K562 (cell line): ENCODE data around the gene UCK1.

ENCODE experiments used
- GABPA ChIP-seq: fragments of 200-800 bp; sonication (Bioruptor generic); conservative IDR thresholded peaks from 2 replicates; pipeline ENCODE4 v1.6.1; 2016; ENCODE audit warnings: low read depth, missing genetic modification characterization, missing compliant biosample characterization
- SIN3A ChIP-seq, 2 experiments: fragments of 150-350 bp in 1 of 2; IDR thresholded peaks; 2 replicates each; pipeline ENCODE4 v1.6.1; 2011 to 2016; ENCODE audit warnings: borderline replicate concordance in 2 of 2, low read depth in 2 of 2, low read length in 2 of 2, mild to moderate bottlenecking in 2 of 2, moderate library complexity in 2 of 2; ENCODE audit not compliant: control insufficient read depth in 1 of 2
- TCF3 ChIP-seq: sonication (generic); formaldehyde crosslinking; IDR thresholded peaks from 2 replicates; pipeline ENCODE4 v1.4.0; 2020; ENCODE audit warnings: mild to moderate bottlenecking, missing genetic modification reagents
- TF ChIP-seq, protein P1 (sequence below): fragments of 250-450 bp; sonication (Bioruptor Pico); IDR thresholded peaks from 2 replicates; pipeline ENCODE4 v1.8.0; 2021; ENCODE audit warnings: borderline replicate concordance, mild to moderate bottlenecking, moderate library complexity; ENCODE audit not compliant: poor library complexity, severe bottlenecking
- TF ChIP-seq, protein P2 (sequence below), 2 experiments: fragments of 450-650 bp in 1 of 2; sonication (generic) in 1 of 2; formaldehyde crosslinking in 1 of 2; IDR thresholded peaks in 1 of 2; conservative IDR thresholded peaks in 1 of 2; 2 replicates each; pipeline versions ENCODE4 v1.6.1 to v1.8.1; 2016 to 2023; ENCODE audit warnings: mild to moderate bottlenecking in 2 of 2, moderate library complexity in 2 of 2, inconsistent platforms in 1 of 2, missing genetic modification reagents in 1 of 2

DNA sequence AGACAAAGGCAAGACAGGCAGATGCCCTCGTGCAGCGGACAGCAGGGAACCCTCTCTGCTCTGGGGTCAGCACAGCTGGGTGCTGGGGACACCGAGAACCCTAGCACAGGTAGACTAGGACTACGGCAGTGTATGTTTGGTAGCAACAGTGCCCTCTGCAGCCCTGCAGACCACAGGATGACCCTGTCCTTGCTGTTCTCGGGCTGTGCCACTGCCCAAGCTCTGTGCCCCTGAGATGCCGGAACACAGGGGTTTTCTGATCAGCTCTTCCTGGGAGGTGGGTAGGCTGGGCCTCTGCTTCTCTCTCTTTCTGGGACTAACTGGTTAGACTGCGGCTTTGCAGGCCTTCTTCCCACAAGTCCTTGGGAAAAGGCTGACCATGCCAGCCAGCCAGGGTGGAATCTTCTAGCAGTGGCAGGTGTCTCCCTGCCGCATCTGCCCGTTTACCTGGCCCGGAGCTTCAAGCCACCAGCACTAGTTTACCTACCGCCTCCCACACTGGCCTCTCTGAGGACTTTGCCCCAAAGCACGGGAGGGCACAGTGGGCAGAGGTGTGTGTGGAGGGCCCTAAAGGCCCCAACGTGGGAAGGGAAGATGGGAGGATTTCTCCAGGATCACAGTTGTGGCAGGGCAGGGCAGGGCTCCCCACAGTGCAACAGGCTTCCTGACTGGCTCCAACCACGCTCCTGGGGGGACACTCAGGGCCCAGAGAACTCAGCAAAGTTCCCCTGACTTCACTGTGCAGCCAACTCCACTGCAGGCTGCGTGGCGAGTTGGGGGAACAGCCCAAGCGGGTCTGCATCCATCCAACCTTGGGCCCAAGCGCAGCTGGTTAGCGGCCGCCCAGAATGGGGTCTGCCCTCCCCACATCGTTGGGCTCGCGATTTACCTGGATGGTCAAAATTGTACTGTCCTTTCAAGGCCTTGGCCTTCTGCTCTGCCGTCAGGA, 1.2 kb downstream of the UCK1 start:
- TF ChIP-seq, protein P1, sequence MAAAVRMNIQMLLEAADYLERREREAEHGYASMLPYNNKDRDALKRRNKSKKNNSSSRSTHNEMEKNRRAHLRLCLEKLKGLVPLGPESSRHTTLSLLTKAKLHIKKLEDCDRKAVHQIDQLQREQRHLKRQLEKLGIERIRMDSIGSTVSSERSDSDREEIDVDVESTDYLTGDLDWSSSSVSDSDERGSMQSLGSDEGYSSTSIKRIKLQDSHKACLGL (CRISPR knock-in tag), result no peak
- TF ChIP-seq GABPA (tag) (no peak), SIN3A (IDR thresholded peaks at IDR 0.05; ENCODE audit: borderline replicate concordance in 2 of 2, control insufficient read depth in 1 of 2, low read depth in 2 of 2, low read length in 2 of 2) (no peak), TCF3 (CRISPR knock-in tag) (no peak)
- TF ChIP-seq, protein P2, sequence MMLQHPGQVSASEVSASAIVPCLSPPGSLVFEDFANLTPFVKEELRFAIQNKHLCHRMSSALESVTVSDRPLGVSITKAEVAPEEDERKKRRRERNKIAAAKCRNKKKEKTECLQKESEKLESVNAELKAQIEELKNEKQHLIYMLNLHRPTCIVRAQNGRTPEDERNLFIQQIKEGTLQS (IDR thresholded peaks at IDR 0.05), result no peak
- TF ChIP-seq, protein P2 (CRISPR knock-in tag; conservative IDR thresholded peaks at IDR 0.05), result no peak
